Fibroblast of mammary gland (primary cell): ENCODE results near the gene E2F2.
"Not testable (repeated sequence)": the region's sequence is repeated elsewhere in the genome, so short reads cannot be mapped to it uniquely, and the experiment has no call there.

Experiments used
- DNase-seq: peaks from one replicate; pipeline ENCODE4 v3.0.0-alpha.2; 2010; ENCODE audit warnings: low read depth
- H3K4me3 ChIP-seq: 2 replicates; pipeline ENCODE4 v1.5.1; 2011; ENCODE audit warnings: low read depth, mild to moderate bottlenecking, low read length, moderate library complexity; ENCODE audit not compliant: control insufficient read depth
- CTCF ChIP-seq: conservative IDR thresholded peaks from 2 replicates; pipeline ENCODE4 v1.5.1; 2011; ENCODE audit warnings: low read depth, low read length, inconsistent platforms; ENCODE audit not compliant: control insufficient read depth, insufficient read depth

E2F2 gene

DNA sequence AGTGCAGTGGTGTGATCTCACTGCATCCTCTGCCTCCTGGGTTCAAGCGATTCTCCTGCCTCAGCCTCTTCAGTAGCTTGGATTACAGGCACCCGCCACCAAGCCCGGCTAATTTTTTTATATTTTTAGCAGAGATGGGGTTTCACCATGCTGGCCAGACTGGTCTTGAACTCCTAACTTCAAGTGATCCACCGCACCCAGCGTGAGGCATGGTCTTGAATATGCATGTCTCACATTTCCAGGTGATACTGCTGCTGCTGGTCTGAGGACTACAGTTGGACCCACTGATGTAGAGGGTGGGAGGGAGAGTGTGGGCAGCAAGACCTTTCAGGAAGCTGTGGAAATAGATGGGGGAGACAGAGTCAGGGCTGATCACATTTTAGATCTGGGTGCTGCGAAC is 25.2 kb downstream of the E2F2 start:
- no peak for DNase-seq
- no peak overlapping the region for H3K4me3 ChIP-seq
- no peak for TF ChIP-seq CTCF

GRCh38 chr1:23504156-23504555 is 26.9 kb downstream of the E2F2 start:
- H3K4me3 ChIP-seq, DNase-seq: not testable (repeated sequence)

- DNase-seq = no peak
- no peak for TF ChIP-seq CTCF
- no peak overlapping the region for H3K4me3 ChIP-seq
These were observed 28.1 kb downstream of the E2F2 start for GRCh38 chr1:23502951-23503350.

DNA sequence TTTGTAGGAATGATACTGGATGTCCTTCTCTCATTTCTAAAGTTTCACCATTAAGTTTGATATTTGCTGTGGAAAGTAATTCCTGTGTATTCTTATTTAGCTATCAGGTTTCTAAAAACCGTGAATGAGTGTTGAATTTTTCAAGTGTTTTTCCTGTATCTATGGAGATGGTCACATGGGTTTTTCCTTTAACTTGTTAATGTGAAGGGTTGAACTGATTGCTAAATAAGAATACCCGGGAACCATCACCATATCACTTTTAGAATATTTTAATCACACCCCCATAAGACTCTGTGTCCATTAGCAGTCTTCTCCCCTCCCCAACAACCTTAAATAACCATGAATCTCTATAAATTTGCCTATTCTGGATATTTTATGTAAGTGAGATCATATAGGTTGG is 30.6 kb downstream of the E2F2 start:
- no peak for DNase-seq
- no peak for TF ChIP-seq CTCF

DNA sequence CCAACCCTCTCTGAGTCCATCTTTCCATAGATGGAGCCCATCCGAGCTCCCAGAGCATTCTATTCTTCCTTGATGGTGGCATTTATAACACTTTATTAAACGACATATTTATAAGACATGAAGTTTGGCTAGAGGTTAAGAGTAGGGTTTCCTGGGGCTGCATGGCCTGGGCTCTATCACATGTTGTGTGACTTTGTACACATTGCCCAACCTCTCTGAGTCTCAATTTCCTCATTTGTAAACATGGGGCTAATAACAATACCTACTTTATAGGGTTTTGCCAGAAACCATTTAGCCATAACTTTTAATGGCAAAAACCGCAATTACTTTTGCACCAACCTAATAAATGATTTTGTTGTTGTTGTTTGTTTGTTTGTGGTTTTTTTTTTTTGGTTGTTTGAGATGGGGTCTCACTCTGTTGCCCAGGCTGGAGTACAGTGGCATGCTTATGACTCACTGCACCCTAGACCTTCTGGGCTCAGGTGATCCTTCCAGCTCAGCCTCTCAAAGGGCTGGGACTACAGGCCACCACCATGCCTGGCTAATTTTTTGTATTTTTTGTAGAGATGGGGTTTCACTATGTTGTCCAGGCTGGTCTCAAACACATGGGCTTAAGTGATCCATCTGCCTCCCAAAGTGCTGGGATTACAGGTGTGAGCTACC is 33.1 kb downstream of the E2F2 start:
- no peak for DNase-seq
- no peak overlapping the region for H3K4me3 ChIP-seq
- TF ChIP-seq CTCF = no peak

More for the DNA sequence above, 30.6 kb downstream of the E2F2 start:
- no peak overlapping the region for H3K4me3 ChIP-seq

DNA sequence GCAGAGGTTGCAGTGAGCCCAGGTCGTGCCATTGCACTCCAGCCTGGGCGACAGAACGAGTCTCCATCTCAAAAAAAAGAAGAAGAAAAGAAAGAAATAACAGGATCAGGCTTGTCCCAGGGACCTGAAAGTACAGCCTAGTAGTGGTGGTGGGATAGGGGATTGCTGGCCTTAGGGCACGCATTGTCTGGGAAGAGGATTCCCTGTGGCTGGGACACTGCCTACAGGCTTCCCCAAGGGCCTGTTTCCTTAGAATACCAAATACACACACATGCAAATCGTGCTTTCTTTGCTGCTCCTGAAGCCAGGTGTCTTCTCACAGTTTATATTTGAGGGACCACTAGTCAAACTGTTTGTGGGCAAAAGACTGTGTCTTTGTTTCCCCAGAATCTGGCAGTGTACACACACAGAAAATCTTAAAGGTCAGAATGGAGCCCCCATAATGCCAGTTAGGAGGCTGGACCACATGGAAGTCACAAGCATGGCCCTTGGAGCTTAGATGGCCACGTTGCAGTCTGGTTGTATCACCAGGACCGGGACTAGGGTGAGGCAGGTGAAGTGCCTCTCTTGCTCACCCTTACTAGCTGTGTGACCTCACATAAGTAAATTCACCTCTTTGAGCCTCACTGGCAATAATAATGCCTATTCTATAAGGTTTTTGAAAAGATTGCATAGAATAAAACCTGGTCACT is 34.4 kb downstream of the E2F2 start:
- H3K4me3 ChIP-seq = no peak overlapping the region
- no peak for DNase-seq
- TF ChIP-seq CTCF = no peak

- not testable (repeated sequence) for DNase-seq
These were observed 36.2 kb downstream of the E2F2 start for GRCh38 chr1:23494836-23495235.

GRCh38 chr1:23492776-23493175 is 38.3 kb downstream of the E2F2 start:
- not testable (repeated sequence) for DNase-seq, H3K4me3 ChIP-seq

More at GRCh38 chr1:23494836-23495235, 36.2 kb downstream of the E2F2 start:
- H3K4me3 ChIP-seq = not testable (repeated sequence)
